Tibial nerve (tissue), 3 donors: ENCODE measurements around the gene CLEC16A.

ENCODE experiments used
- CTCF ChIP-seq, 5 experiments: fragments of 200-600 bp in 3 of 5; fragments of 450-650 bp in 2 of 5; sonication (generic) in 3 of 5; IDR thresholded peaks; one replicate each; pipeline ENCODE4 v1.5.1; 2016 to 2019; ENCODE audit warnings: antibody characterized with exemption in 5 of 5, mild to moderate bottlenecking in 3 of 5, moderate library complexity in 2 of 5
- POLR2A ChIP-seq, 2 donors: fragments of 450-650 bp; IDR thresholded peaks; one replicate each; pipeline ENCODE4 v1.6.1; 2017; ENCODE audit warnings: antibody characterized with exemption in 2 of 2, mild to moderate bottlenecking in 2 of 2, moderate library complexity in 2 of 2

GRCh38 chr16:11036040-11036439 lies 91.7 kb downstream of the CLEC16A start:
- TF ChIP-seq POLR2A (IDR thresholded peaks at IDR 0.05) (no peak), CTCF (IDR thresholded peaks at IDR 0.05) (no peak)
